Fibroblast of the conjunctiva (primary cell): ENCODE data around the gene FDX1.
A peak's percentile ranks its signal among the peaks of the same experiment; 100 is the strongest.

Experiments used
- DNase-seq: peaks from one replicate; pipeline ENCODE4 v3.0.0-alpha.2; 2010; ENCODE audit warnings: low read depth

FDX1 gene

DNA sequence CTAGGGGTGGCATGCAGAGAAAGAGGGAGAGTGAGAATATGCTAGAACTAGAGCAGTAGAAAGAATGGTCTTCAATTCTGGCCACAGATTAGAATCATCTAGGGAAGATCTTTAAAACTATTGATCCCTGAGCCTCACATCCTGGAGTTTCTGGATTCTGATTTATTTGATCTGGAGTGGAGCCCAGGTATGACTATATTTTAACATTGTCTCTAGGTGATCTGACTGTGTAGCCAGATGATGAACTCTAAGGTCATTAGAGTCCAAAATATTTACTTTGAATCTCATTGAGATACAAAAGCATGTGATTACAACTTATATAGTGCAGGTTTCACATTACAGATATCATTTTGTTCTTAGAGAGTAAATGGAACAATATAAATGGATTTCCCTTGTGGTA lies 79.7 kb downstream of the FDX1 start:
- DNase-seq, result no peak

DNA sequence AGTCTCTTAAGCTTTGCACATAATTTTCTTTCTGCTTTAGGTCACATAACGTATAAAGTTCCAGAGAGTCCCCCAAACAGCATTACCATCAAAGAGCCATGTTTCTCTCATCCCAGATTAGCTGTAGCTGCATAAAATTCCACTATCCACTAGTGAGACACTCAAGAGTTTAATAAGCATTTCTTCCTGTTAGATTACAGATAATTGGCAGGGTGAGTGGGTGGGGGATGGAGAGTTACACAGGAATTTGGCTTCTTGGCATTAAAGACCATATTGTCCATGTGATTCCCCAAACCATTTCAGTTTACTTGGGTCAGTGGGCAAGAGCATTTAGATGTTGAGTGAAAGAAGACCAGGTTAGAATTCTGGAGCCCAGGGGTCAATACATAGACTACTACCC lies 82.3 kb downstream of the FDX1 start:
- no peak for DNase-seq

DNA sequence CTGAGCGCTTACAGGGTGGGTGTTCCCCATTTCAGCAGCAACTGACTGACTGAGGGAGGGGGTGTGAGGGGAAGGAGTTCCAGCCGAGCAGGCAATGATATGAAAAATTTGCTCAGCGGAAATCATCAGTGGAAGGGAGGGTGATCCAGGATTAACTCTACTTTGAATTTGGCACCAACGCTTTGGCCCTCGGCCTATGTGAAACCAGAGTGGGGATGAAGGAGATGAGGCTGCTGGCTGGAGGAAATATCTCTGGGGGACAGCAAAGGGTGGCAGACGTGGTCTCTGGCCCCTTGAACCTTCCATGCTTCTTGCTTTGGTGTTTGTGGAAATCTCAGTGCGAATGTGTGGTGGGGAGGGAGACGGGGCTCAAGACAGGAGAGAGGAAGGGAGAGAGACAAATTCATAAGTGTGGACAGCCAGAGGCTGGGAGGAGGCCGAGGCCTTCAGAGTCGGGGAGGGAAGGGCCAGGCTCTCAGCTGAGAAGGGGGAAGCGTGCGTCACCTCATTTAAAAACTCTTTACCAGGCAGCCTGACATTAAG lies 83.6 kb downstream of the FDX1 start:
- DNase-seq, result no peak

DNA sequence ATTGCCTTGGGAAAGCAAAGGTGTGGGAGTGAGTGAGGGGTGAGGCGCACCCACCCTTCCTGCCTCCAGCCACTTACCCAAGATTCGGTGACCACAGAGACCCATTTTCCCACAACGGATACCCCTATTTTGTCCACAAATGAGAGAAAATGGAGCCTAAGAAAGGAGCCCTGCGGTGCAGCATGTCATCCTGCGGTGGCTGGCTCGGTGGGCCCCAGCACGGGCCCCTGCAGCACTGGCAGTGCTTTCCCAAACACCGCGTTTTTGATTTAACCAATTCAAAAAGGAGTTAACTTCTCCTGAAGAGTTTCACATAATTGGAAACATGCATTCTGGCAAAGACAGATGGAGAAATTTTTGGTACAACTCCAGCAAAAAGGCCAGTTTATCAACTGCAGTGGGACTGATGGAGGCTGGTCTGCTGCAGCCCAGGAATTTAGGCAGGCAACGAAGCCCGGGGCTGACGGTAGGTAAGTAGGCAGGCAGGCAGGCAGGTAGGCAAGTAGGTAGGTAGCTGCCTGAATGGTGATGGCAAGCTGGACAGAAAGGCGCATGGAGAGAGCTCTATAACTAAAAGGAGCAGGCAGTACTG lies 84.2 kb downstream of the FDX1 start:
- peak; percentile 43 for DNase-seq
